ENCODE results near the gene ZFYVE19.

The ZFYVE19 gene

DNA sequence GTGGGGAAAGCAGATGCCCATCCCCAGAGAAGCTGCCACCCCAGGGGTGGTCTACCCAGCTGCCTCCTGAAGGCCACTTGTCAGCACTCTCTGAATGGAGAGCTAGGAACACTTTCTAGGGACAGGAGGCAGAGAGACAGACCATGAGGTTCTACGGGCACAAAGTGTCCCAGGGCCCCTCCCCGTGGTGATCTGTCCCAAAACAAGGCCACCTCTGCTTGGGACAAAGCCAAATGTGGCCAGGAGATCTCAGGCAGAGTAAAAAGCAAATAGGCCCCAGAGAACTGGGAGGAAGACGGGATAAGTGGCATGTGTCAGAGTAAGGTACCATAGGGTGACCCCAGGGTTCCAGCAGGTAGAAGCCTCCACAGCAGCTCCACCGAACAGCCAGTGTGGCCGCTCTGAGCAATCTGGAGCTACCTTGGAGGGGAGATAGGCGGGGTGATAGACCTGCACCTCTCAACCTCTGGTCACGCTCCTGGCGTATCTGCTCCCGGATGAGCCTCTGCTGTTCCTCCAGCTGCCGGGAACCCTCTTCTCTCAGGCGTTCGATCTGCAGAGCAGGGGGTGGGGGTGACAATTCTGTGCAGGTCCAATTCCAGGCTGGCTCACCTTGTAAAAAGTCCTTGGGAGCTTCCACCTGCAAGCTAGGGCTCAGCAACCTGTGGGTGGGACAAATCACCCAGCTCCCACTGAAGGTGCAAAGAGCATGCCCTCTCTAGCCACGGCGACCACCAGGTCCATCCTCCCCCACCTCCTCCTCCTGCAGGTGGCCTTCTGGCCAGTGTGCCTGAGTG is 31.0 kb upstream of the ZFYVE19 start:
- DNase-seq (ENCODE audit: low read depth): no peak

DNA sequence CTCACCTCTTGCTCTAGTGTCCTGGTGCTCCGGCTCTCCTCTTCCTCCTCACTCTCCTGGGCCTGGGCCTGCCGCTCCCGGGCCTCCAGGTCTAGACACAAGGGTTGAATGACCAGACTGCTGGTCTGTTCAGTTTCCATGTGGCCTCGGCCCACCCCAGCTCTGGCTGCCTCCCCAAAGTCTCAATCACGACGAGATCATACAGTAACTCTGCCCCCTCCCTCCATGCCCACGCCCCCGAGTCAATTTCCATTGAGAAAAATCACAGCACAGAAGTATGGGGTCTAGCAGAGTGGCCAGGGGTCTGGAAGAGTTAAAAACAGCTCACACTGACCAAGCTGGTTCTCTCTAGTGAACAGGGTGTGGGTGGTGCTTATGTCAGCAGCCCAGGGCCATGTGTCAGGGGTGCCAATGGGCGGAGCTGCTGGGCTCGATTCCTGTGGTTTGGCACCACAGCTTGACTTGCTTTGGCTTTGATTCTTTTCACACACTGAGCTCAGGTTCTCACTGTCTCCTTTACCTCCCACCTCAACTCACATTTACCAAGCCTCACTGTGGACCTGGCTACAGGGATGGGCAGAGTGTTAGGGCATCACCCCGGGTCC is 30.2 kb upstream of the ZFYVE19 start:
- DNase-seq (ENCODE audit: low read depth): peak; percentile 64

DNA sequence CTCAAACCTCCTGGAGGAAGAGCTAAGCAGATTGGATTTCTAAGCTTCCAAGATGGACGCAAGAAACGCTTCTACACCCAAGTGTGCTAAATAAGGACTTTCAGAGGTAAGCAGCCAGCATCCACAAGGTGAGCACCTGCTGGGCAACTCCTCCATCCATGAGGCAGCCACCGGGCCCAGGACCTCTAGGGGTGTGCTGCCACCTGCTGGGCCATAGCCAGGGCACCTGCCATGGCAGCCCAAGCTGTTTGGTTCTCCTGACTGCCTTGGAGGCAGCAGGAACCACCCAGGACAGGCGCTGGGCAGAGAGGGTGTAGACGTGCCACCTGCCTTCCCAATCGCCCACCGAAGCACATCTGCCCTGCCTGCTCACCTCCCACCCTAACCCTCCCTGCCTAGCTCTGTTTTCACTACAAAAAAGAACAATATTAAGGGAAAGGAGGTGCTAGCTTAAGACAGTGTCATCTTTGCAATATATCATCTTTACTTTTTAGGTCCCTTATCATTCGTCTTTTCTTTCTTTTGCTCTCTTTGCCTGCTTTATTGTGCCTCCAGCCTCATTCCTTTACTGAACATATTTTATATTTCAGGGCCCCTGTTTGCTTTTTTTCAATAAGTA is 24.2 kb upstream of the ZFYVE19 start:
- DNase-seq (ENCODE audit: low read depth): peak; percentile 35

DNA sequence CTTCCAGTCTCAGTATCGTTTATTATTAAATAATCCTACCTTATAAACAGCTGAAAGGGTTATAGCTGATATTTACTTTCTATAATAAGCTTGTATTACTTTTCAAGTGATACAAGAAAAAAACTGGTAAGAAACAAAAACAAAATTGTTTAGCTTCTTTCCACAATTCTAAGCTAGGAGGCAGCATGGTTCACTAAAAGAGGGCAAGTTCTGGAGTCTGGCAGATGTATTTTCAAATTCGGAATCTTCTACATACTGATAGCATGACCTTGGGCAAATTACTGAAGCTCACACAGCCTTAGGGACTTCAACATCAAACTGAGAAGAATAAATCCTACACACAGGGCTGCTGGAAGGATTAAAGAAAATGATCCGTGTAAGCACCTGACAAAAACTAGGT is 21.7 kb upstream of the ZFYVE19 start:
- DNase-seq (ENCODE audit: low read depth): no peak

DNA sequence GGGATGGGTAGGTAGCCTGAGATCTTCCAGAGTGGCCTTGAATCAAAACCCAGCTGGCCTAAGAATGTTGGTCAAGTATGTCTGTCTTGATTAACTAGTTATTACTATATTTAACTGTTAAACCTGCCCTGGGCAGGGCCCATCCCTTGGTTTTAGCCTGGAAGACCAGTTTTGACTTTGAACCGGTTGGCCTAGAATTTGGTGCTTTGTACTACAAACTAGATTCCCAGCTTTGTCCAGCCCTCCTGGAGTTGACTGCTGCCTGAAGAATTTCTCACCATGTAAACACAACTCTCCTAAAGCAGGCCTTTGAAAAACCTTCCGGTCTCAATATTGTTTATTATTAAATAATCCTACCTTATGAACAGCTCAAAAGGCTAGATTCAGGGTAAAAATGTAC is 21.1 kb upstream of the ZFYVE19 start:
- no peak for DNase-seq (ENCODE audit: low read depth)

DNA sequence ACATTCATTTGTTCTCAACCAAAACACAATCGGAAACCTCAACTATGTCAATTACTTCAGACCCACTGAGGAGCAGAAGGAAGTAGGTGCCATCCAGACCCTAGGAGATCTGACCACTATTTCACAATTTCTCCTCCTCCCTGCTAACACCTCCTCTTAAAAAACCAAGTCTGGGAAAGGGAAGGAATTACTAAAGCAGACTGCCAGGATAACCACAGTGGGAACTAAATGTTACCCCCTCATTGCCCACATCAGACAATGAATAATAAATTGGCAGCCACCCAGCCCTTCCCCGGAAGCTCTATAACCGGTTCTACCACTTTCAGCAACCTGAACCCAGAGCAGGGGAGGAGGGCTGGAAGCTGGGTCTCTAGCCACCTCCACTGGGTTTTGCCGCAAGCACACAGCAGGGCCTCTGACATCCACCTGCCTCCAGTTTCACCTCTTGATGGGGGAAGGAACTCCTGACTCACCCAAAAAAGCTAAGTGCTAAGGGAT is 19.5 kb upstream of the ZFYVE19 start:
- DNase-seq (ENCODE audit: low read depth): peak; percentile 79

DNA sequence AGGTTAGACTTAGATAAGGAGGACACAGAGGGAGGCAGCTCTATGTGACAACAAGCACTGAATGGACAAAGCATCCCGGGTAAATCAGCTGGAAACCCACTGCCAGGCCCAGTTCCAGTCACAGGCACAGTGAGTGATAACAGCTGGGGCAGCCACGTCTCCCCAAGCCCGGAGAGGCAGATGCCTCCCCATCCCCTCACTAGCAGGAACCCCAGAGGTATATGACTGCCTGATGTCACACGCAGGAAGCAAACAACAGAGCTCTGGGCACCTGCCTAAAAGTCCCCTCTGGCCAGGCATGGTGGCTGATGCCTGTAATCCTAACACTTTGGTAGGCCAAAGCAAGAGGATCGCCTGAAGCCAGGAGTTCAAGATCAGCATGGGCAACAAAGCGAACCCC is 18.9 kb upstream of the ZFYVE19 start:
- DNase-seq (ENCODE audit: low read depth): no peak

DNA sequence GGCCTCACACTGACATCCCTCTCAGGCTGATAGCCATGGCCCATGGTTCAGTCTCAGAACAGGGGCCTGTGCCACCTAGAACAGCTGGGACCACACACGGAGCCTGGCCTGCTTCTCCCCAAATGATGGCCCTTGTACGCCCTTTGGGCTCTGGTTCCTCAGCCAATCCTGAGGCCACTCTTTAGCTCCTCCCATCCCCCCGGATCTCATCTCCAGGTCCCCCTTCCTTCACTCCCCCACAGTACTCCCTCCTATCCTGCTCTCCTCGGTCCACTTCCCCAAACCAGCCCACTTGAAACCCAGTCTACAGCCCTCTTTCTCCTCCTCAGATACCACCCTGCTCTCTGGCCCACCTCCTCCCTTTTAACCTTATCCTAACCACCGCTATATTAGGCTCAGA is 17.8 kb upstream of the ZFYVE19 start:
- no peak for DNase-seq (ENCODE audit: low read depth)

DNA sequence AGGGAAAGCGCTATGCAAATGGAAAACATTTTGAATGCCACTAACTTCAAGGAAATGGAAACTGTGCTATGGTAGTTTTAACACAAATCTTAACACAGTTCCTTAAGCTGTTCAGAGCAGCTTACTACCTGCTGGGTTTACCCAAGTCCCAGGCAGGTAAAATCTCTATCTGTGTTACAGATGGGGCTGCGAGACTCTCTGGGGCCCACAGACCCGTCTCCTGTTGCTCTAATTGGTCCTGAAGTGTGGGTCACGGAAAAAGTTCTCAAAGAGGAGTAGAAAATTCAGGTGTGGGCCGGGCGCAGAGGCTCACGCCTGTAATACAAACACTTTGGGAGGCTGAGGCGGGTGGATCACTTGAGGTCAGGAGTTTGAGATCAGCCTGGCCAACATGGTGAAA is 16.9 kb upstream of the ZFYVE19 start:
- DNase-seq (ENCODE audit: low read depth): no peak

DNA sequence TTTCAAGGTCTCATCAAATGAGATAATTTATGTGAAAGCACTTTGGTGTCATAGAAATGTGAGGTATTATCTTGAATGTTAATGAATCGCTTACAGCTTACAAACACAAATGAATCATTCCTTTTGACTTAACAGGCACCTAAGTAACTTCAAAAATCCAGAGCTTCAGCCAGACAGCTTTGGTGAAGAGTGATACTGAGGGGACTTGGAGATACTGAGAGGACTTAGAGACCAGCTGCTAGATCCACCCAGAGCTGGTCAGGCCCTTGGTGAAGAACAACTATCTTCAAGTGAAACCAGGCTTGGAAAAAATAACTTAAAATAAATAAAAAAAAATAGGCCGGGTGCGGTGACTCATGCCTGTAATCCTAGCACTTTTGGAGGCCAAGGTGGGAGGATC is 16.2 kb upstream of the ZFYVE19 start:
- DNase-seq (ENCODE audit: low read depth): peak; percentile 34

DNA sequence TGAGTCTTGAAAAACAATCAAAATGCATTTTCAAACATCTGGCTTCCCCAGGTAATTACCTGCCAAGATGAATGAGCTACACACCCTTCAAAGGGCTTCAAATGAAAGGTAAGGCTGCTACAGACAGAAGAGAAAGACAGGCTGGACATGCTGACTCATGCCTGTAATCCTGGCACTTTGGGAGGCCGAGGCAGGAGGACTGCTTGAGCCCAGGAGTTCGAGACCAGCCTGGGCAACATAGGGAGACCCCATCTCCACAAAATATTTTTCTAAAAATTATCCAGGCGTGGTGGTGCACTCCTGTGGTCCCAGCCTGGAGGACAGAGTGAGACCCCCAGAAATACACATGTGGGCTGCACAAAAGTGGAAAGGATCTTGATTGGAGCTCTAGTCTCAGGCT is 14.5 kb upstream of the ZFYVE19 start:
- no peak for DNase-seq (ENCODE audit: low read depth)

DNA sequence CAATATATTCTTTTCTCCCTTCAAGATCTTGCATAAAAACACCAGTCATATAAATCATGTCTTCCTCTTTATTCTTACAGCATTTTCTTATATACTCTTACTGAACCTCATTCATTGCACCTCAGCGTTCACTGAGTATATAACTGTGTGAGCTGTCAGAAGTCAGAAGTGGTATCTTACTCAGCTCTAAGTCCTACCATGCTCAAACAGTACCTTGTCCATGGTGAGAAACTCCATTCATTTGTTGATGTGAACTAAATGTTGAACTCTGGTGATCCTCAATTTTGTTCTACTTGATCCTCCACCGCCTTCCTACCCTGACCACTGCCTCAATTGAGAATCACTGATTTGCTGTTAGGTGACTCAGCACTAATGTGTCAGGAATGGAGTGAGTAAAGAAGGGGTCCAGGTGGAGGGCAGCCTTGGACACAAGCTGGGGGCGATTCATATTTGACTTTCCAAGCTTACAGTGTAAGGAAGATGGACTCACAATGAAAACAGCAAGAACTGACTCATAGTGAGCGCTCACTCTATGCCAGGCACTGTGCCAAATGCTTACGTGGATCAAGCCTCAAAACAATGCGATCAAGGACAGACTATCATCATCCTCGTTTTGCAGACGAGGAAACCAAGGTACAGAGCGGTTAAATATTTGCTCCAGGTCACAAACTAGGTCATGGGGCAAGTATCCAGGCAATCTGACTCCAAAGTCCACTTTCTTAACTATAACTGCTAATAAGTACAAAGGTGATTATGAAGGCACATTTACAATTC is 13.5 kb upstream of the ZFYVE19 start:
- peak; percentile 92 for DNase-seq (ENCODE audit: low read depth)

DNA sequence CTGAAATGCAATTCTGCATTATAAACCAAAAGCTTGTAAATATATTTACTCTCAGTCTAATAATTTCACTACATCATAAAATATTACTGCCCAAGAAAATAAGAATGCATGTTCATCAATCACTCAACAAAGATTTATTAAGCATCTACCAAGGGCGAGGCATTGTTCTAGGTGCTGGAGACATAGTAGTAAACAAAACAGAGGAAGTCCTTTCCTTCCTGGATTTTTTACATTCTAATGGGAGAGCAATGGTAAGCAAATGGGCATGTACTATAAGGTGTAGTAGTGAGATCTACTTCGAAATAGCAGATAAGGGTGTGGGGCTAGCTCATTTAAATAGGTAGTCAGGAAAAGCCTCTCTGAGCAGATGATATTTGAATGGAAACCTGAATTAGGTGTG is 10.8 kb upstream of the ZFYVE19 start:
- DNase-seq (ENCODE audit: low read depth): no peak

DNA sequence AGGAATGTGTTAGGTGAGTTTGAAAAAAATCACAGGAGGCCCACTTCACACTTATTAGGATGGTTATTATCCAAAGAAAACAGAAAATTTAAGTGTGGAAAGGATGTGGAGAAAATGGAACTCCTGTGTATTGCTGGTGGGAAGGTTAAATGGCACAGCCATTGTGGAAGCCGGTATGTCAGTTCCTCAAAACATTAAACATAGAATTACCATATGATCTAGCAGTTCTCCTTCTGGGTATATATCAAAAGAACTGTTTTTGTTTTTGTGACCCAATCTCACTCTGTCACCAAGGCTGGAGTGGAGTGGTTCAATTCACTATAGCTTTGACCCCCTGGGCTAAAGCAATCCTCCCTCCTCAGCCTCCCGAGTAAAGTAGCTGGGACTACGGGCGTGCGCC is 10.4 kb upstream of the ZFYVE19 start:
- DNase-seq (ENCODE audit: low read depth): no peak

DNA sequence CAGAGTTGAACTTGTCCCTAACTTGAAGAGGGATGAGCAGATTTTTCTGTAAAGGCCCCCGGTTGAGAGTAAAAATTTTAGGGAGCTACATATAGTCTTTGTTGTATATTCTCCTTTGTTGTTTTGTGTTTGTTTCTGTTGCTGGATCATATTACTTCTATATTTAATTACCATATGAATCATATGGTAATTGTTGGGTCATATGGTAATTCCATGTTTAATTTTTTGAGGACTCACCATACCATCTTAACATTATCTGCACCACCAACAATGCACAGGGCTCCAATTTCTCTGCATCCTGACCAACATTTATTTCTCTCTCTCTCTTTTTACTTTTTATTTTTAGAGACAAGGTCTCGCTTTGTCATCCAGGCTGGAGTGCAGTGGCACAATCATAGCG is 7.4 kb upstream of the ZFYVE19 start:
- DNase-seq (ENCODE audit: low read depth): no peak

DNA sequence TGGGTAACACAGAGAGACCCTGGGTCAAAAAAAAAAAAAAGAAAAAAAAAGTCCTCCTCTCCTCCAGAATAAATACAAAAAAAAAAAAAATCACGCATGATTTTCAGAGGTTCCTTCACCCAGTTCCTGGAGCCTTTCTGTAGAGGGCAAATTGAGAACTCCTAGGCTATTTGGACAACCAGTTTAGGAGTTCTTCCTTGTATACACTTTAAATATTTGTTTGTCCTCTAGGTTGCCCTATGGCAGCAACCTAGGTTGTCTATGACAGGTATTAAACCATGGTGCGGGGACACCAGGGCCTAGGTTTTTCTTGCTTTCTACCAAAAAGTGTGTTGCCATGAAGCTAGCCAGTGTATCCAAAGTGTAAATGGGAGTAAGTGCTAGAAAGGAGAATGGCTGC is 3.8 kb upstream of the ZFYVE19 start:
- DNase-seq (ENCODE audit: low read depth): no peak

DNA sequence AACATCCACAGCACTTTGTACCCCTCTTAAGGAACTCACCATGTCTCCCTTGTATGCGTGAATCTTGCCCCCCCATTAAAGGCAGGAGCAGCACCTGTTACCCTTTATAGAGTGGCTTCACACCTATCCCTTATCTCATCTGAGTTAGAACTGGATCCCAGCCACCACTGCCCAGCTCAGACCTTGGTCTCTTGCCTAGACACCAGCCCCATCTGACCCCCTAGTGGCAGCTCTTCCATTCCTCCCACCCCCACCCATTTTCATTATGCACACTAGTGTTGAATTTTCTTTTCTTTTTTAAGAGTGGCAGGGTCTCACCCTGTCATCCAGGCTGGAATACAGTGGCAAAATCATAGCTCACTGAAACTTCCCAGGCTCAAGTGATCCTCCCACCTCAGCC is 3.2 kb upstream of the ZFYVE19 start:
- DNase-seq (ENCODE audit: low read depth): no peak

DNA sequence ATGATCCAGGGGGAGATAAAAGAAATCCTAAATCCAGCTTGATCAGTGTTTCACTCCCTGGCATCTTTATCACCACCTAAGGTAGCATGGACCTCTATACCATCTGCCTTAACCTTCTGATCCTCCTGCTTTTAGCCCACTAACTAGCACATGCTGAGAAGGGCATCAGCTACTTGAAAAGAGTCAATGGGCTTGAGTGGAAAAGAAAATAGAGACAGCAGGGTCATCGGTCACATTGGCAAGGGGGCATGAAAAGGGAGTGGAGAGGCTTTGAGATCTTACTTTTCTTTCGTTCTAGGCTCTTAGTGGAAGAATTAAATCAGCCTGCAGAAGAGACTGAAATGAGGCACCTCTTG is 239 bp upstream of the ZFYVE19 start:
- DNase-seq (ENCODE audit: low read depth): no peak

DNA sequence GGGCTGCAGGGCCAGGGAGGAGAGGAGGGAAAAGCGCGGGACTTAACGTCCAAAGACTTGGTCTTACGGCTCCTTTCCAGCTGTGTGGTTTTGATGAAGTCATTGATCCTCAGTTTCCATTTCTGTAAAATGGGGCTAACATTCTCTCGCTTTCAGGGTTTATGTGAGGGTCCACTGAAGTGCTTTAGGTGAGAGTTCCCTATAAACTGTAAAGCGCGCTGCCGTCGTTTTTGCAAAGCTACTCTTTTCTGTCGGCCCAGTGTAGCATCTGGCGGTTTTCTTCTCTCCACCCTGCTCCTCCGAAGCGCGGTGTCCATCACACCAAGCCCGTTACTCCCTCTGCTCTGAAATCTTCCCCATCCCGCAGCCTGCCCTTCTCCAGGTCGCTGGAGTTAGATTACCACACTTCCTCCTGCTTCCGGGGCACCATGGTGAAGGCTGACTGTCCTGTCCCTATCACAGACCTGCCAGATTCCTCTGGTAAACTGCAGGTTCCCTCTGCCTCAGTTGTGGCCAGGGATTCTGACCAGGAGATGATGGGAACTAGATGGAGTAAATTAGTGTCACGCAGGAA is 1.1 kb downstream of the ZFYVE19 start:
- peak; percentile 27 for DNase-seq (ENCODE audit: low read depth)

DNA sequence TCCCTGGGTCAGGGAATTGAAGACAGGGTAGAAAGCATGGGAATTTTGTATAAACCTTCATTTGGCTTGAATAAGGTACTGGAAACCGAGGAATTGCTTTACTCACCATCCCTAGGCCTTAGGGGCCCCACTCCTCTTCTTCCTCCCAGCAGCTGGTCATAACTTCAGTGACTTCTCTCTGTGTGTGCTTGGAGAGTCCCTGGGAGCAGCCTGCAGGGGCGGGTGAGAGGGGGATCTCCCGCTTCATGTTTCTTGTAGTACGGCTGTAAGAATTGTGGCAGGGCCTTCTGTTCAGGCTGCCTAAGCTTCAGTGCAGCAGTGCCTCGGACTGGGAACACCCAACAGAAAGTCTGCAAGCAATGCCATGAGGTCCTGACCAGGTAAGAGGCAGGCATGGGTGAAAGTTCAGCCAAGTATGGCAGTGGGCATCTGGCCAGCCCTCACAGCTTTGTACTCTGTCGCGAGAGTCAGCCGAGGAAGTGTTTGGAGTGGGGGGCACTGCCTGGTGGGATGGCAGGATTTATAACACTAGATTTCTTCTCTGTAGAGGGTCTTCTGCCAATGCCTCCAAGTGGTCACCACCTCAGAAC is 2.1 kb downstream of the ZFYVE19 start:
- no peak for DNase-seq (ENCODE audit: low read depth)

DNA sequence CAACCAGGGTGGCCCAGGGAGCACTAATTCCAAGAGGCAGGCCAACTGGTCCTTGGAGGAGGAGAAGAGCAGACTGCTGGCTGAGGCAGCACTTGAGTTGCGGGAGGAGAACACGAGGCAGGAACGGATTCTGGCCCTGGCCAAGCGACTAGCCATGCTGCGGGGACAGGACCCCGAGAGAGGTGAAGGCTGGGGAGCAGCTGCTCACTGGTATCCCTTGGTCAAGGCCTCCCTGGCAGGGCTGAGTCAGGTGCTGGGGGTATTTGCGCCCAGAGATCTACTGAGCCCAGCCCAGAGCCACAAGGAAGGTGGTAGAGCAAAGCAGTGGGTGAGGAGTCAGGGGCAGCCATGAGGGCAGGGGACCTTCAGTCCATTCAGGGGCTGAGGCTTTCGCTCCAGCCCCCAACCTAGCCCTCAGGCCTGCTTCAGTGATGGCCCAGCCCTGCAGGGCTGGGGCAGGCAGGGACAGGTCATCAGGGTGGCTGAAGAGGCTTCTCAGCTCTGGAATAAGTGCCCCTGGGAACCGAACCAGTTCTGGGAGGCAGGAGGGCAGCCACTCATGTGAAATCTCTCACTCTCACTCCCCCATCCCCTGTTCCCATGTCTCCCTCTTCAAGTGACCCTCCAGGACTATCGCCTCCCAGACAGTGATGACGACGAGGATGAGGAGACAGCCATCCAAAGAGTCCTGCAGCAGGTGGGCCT is 6.0 kb downstream of the ZFYVE19 start:
- DNase-seq (ENCODE audit: low read depth): no peak
